ENCODE results near the gene DLK1. TPM values are rescaled to one million over a fixed set of nuclear protein-coding genes. Genes with fewer than 3 reads are reported as not detected.

DLK1 gene
- total RNA-seq, 1 experiment from 2014 or later = 3.3 TPM

DNA sequence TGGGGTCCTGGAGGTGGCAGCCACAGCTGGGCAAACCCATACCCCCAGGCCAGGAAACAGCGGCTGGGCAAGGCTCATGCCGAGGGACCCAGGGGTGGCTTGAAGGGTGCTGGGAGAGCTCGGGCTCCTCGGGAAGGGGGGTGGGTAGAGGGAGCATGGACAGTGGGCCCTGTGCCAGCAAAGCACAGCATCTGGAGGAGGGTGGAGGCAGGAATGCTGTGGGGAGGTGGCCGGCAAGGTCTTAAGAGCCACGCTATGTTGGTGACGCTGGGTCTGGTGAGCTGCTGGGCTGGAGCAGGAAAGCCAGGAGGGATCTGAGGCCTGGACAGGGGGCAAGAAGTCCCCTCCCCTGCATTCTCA lies 48.2 kb upstream of the DLK1 start:
- CTCF ChIA-PET = interaction anchor here (1.0 to 1.4 kb wide), 2 partner anchors 19 to 23 kb away, joined by 3 to 4 read pairs; no protein-coding TSS in a partner anchor
- TF ChIP-seq, protein P1, sequence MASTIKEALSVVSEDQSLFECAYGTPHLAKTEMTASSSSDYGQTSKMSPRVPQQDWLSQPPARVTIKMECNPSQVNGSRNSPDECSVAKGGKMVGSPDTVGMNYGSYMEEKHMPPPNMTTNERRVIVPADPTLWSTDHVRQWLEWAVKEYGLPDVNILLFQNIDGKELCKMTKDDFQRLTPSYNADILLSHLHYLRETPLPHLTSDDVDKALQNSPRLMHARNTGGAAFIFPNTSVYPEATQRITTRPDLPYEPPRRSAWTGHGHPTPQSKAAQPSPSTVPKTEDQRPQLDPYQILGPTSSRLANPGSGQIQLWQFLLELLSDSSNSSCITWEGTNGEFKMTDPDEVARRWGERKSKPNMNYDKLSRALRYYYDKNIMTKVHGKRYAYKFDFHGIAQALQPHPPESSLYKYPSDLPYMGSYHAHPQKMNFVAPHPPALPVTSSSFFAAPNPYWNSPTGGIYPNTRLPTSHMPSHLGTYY (CRISPR knock-in tag; IDR thresholded peaks at IDR 0.05) = no peak
- no peak for TF ChIP-seq RORB (CRISPR knock-in tag; IDR thresholded peaks at IDR 0.05)
- TF ChIP-seq AR (CRISPR knock-in tag; IDR thresholded peaks at IDR 0.05) = no peak
- no peak for TF ChIP-seq TP53 (CRISPR knock-in tag; IDR thresholded peaks at IDR 0.05)
- TF ChIP-seq FOXK1 (CRISPR knock-in tag; IDR thresholded peaks at IDR 0.05) = no peak
- no peak for TF ChIP-seq KAT7 (CRISPR knock-in tag; IDR thresholded peaks at IDR 0.05; ENCODE audit: borderline replicate concordance)
- TF ChIP-seq, protein P2, sequence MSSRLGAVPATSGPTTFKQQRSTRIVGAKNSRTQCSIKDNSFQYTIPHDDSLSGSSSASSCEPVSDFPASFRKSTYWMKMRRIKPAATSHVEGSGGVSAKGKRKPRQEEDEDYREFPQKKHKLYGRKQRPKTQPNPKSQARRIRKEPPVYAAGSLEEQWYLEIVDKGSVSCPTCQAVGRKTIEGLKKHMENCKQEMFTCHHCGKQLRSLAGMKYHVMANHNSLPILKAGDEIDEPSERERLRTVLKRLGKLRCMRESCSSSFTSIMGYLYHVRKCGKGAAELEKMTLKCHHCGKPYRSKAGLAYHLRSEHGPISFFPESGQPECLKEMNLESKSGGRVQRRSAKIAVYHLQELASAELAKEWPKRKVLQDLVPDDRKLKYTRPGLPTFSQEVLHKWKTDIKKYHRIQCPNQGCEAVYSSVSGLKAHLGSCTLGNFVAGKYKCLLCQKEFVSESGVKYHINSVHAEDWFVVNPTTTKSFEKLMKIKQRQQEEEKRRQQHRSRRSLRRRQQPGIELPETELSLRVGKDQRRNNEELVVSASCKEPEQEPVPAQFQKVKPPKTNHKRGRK (CRISPR knock-in tag; IDR thresholded peaks at IDR 0.05; ENCODE audit: borderline replicate concordance) = no peak
- TF ChIP-seq, protein P3, sequence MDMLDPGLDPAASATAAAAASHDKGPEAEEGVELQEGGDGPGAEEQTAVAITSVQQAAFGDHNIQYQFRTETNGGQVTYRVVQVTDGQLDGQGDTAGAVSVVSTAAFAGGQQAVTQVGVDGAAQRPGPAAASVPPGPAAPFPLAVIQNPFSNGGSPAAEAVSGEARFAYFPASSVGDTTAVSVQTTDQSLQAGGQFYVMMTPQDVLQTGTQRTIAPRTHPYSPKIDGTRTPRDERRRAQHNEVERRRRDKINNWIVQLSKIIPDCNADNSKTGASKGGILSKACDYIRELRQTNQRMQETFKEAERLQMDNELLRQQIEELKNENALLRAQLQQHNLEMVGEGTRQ (CRISPR knock-in tag; IDR thresholded peaks at IDR 0.05) = no peak
- no peak for TF ChIP-seq SOX15 (CRISPR knock-in tag; IDR thresholded peaks at IDR 0.05)
- no peak for TF ChIP-seq CREM (CRISPR knock-in tag; IDR thresholded peaks at IDR 0.05)
- TF ChIP-seq ZMAT4 (CRISPR knock-in tag; IDR thresholded peaks at IDR 0.05) = no peak
- no peak for TF ChIP-seq ZNF532 (CRISPR knock-in tag; IDR thresholded peaks at IDR 0.05; ENCODE audit: borderline replicate concordance)
- no peak for TF ChIP-seq NFATC4 (CRISPR knock-in tag; IDR thresholded peaks at IDR 0.05)
- TF ChIP-seq ZNF138 (CRISPR knock-in tag; conservative IDR thresholded peaks at IDR 0.05) = no peak
- no peak for TF ChIP-seq GABPB1 (CRISPR knock-in tag; IDR thresholded peaks at IDR 0.05)
- TF ChIP-seq, protein P4, sequence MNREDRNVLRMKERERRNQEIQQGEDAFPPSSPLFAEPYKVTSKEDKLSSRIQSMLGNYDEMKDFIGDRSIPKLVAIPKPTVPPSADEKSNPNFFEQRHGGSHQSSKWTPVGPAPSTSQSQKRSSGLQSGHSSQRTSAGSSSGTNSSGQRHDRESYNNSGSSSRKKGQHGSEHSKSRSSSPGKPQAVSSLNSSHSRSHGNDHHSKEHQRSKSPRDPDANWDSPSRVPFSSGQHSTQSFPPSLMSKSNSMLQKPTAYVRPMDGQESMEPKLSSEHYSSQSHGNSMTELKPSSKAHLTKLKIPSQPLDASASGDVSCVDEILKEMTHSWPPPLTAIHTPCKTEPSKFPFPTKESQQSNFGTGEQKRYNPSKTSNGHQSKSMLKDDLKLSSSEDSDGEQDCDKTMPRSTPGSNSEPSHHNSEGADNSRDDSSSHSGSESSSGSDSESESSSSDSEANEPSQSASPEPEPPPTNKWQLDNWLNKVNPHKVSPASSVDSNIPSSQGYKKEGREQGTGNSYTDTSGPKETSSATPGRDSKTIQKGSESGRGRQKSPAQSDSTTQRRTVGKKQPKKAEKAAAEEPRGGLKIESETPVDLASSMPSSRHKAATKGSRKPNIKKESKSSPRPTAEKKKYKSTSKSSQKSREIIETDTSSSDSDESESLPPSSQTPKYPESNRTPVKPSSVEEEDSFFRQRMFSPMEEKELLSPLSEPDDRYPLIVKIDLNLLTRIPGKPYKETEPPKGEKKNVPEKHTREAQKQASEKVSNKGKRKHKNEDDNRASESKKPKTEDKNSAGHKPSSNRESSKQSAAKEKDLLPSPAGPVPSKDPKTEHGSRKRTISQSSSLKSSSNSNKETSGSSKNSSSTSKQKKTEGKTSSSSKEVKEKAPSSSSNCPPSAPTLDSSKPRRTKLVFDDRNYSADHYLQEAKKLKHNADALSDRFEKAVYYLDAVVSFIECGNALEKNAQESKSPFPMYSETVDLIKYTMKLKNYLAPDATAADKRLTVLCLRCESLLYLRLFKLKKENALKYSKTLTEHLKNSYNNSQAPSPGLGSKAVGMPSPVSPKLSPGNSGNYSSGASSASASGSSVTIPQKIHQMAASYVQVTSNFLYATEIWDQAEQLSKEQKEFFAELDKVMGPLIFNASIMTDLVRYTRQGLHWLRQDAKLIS (CRISPR knock-in tag; IDR thresholded peaks at IDR 0.05; ENCODE audit: borderline replicate concordance) = no peak
- no peak for TF ChIP-seq EMX1 (CRISPR knock-in tag; IDR thresholded peaks at IDR 0.05)
- no peak for TF ChIP-seq FOXJ3 (CRISPR knock-in tag; IDR thresholded peaks at IDR 0.05; ENCODE audit: borderline replicate concordance)
- TF ChIP-seq E2F1 (CRISPR knock-in tag; IDR thresholded peaks at IDR 0.05) = no peak
- Mint-ChIP-seq H3K4me3 (no peak overlapping the region), H3K9me3 (peaks cover 4% of the 10 kb centered on the region), H3K36me3 (no peaks in the 10 kb centered on the region), H3K27me3 (ENCODE audit: low read depth) (peaks cover 9% of the 10 kb centered on the region), H3K27ac (no peak overlapping the region), H3K4me1 (peaks cover 14% of the 10 kb centered on the region)
- DNase-seq (ENCODE audit: low spot score) = no peak
- no peak for ATAC-seq
- POLR2A ChIA-PET = no interaction called here
